HL-60 (cell line): Measurements from ENCODE around the gene DCUN1D3.
A peak's percentile ranks its signal among the peaks of the same experiment; 100 is the strongest.

Source experiments
- SPI1 ChIP-seq: IDR thresholded peaks from 2 replicates; pipeline ENCODE4 v1.6.1; 2012; ENCODE audit warnings: low read depth, mild to moderate bottlenecking, borderline replicate concordance
- TF ChIP-seq, protein P1 (sequence below): IDR thresholded peaks from one replicate; pipeline ENCODE4 v1.5.1; 2011; ENCODE audit warnings: low read length, control low read depth, inconsistent platforms; ENCODE audit not compliant: insufficient read depth

DNA sequence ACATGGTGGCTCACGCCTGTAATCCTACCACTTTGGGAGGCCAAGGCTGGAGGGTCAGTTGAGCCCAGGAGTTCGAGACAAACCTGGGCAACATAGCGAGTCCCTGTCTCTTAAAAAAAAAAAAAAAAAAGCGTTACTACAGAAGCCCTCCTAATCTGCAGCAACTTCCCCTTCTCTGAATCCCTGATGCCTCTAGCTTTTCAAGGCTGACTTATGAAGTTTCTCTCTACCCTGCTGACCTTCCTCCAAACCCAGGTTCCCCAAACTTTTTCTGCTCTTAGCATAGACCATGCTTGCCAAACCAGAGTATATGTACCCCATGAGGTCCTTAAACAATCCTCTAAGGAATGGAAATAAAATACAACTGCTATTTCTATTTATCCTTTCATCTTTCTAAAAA lies 16.8 kb upstream of the DCUN1D3 start:
- TF ChIP-seq, protein P1, sequence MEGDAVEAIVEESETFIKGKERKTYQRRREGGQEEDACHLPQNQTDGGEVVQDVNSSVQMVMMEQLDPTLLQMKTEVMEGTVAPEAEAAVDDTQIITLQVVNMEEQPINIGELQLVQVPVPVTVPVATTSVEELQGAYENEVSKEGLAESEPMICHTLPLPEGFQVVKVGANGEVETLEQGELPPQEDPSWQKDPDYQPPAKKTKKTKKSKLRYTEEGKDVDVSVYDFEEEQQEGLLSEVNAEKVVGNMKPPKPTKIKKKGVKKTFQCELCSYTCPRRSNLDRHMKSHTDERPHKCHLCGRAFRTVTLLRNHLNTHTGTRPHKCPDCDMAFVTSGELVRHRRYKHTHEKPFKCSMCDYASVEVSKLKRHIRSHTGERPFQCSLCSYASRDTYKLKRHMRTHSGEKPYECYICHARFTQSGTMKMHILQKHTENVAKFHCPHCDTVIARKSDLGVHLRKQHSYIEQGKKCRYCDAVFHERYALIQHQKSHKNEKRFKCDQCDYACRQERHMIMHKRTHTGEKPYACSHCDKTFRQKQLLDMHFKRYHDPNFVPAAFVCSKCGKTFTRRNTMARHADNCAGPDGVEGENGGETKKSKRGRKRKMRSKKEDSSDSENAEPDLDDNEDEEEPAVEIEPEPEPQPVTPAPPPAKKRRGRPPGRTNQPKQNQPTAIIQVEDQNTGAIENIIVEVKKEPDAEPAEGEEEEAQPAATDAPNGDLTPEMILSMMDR, result no peak
- peak; percentile 45; the same call in 1 of the 2 replicates for TF ChIP-seq SPI1
